ENCODE results near the gene LCNL1. TPM values are rescaled to one million over a fixed set of nuclear protein-coding genes. Genes with fewer than 3 reads are reported as not detected.

LCNL1 gene
- total and polyA plus RNA-seq, 10 of the 15 experiments (the other 5 are each of a cell fraction or from before 2014, with no cell fraction given), result not detected

- no peaks in the 10 kb centered on the region; the same call in 1 of the 2 replicates for H4K20me1 ChIP-seq (ENCODE audit: control insufficient read depth, insufficient read depth)
- no peak overlapping the region for H3K9ac ChIP-seq (ENCODE audit: control insufficient read depth, insufficient read depth, low read length)
- H3K4me3 ChIP-seq, result no peak overlapping the region
- no peaks in the 10 kb centered on the region for H3K36me3 ChIP-seq (ENCODE audit: control insufficient read depth in 2 of 2, insufficient read depth in 2 of 2, low read length in 1 of 2)
- no peak for FAIRE-seq
- no TSS peak for BruUV-seq (replicated peaks)
- ChIA-PET CTCF (interaction anchor here (1.0 kb wide), 1 partner anchor 70 kb away, joined by 5 read pairs; no protein-coding TSS in a partner anchor), SMC1A (ENCODE audit: uncharacterized antibody, unreplicated experiment) (interaction anchor here (1.0 kb wide), 2 partner anchors 12 to 27 kb away, joined by 3 read pairs; partner anchors contain the start of gene PAXX), RAD21 (ENCODE audit: unreplicated experiment) (interaction anchor here (1.7 to 2.4 kb wide), 2 partner anchors 17 to 35 kb away, joined by 7 to 10 read pairs; no protein-coding TSS in a partner anchor), POLR2A (interaction anchor here (0.8 kb wide), 1 partner anchor 84 kb away, joined by 4 read pairs; no protein-coding TSS in a partner anchor)
- no peak for DNase-seq (ENCODE audit: low read depth, low spot score)
- intact Hi-C loops (cut with micrococcal nuclease; ENCODE audit: unreplicated experiment), result no loop called here
- no peaks in the 10 kb centered on the region for H3K27me3 ChIP-seq (replicated peaks in 1 of 2; ENCODE audit: control insufficient read depth in 2 of 2, insufficient read depth in 2 of 2, low read length in 1 of 2)
- ATAC-seq, result no peak
- no peaks in the 10 kb centered on the region for H3K79me2 ChIP-seq (ENCODE audit: control insufficient read depth, insufficient read depth, low read length)
- no peak overlapping the region for H2AFZ ChIP-seq (ENCODE audit: control insufficient read depth, low read depth, low read length)
- no peak overlapping the region for H3K27ac ChIP-seq (ENCODE audit: control insufficient read depth, insufficient read depth)
- peaks cover 7% of the 10 kb centered on the region for H3K4me1 ChIP-seq (ENCODE audit: control insufficient read depth, insufficient read depth, low read length)
- TF ChIP-seq NR2F1 (conservative IDR thresholded peaks at IDR 0.05) (no peak), MYB (IDR thresholded peaks at IDR 0.05; ENCODE audit: borderline replicate concordance, low read depth, low read length) (no peak), FOXK2 (IDR thresholded peaks at IDR 0.05) (no peak), POLR2A (IDR thresholded peaks at IDR 0.05; ENCODE audit: low read depth, low read length) (no peak), BHLHE40 (IDR thresholded peaks at IDR 0.05; ENCODE audit: borderline replicate concordance in 1 of 2, low read depth in 2 of 2, low read length in 1 of 2) (no peak), HDAC2 (IDR thresholded peaks at IDR 0.05) (no peak), CEBPB (IDR thresholded peaks at IDR 0.05; ENCODE audit: borderline replicate concordance in 1 of 2, low read depth in 2 of 2, low read length in 2 of 2) (no peak), E2F4 (IDR thresholded peaks at IDR 0.05; ENCODE audit: low read depth, low read length) (no peak)
- H3K4me2 ChIP-seq (ENCODE audit: control insufficient read depth, insufficient read depth), result no peak overlapping the region
- in situ Hi-C loops (cut with MboI), result no loop called here
- WGBS (ENCODE audit: insufficient coverage, insufficient replicate concordance, low lambda C conversion rate, missing lambda C conversion rate), result 38% methylated on average over 12 of the region's 26 CpGs
- no peaks in the 10 kb centered on the region for H3K9me3 ChIP-seq (replicated peaks; ENCODE audit: control insufficient read depth, insufficient read depth, low read length)
Measured at GRCh38 chr9:136964833-136965422, 17.9 kb upstream of the LCNL1 start.
